ENCODE data around the gene KRT74. TPM values are rescaled to one million over a fixed set of nuclear protein-coding genes. Genes with fewer than 3 reads are reported as not detected.

The KRT74 gene
- total and polyA plus RNA-seq, 9 of the 15 experiments (the other 6 are each of a cell fraction or from before 2014, with no cell fraction given), result not detected

DNA sequence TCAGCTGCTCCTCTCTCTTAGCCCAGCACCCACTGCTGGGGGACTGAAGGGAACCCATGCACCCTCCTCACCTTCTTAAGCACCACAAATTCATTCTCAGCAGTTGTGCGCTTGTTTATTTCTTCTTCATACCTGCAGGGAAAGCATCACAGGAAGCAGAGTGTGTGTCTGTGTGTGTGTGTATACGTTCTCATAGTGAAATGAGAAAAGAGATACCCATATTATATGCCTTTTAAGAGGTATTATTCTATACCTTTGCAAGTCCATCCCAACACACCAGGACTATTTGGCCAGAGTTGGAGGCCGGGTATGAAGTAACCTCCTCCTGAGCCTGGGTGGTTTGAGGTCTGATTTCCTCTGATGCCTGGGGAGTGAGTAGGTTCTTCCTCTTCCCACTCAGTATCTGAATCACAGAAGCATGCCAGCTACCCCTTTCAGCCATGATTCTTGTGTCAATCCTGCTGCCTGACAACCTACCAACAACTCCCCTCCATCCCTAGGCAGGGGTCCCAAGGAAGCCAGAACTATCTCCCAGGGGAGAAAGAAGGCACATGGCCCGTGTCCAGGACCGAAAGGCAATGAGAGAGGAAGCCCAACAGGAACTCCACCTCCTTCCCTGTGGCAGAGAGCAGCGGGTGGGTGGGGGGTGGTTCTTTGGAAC lies 41.7 kb upstream of the KRT74 start:
- in situ Hi-C loops (cut with MboI) (no loop called here), intact Hi-C loops (cut with micrococcal nuclease) (no loop called here)
- TF ChIP-seq ZNF41 (CRISPR knock-in tag; conservative IDR thresholded peaks at IDR 0.05) (no peak), DNMT1 (IDR thresholded peaks at IDR 0.05) (no peak), SMARCB1 (IDR thresholded peaks at IDR 0.05; ENCODE audit: insufficient read length, low read depth) (no peak), PHF8 (IDR thresholded peaks at IDR 0.05; ENCODE audit: borderline replicate concordance, low read length) (no peak), PHTF2 (CRISPR knock-in tag; IDR thresholded peaks at IDR 0.05) (no peak), ZNF140 (CRISPR knock-in tag; IDR thresholded peaks at IDR 0.05) (no peak)
- ChIA-PET POLR2A (no interaction called here), CTCF (ENCODE audit: low intra/inter-chr PET ratio) (interaction anchor here (0.5 kb wide), 1 partner anchor 439 kb away, joined by 6 read pairs; no protein-coding TSS in a partner anchor)
- whole genome bisulfite sequencing (ENCODE audit: insufficient coverage, low coverage, missing lambda C conversion rate), result 19% methylated on average over 6 of the region's 6 CpGs
- no peak overlapping the region for H3K4me2 ChIP-seq (ENCODE audit: insufficient read depth, low read length)
- H3K9me1 ChIP-seq (ENCODE audit: control insufficient read depth, insufficient read depth, low read length), result no peaks in the 10 kb centered on the region
- DNase-seq (ENCODE audit: extremely low read depth in 1 of 4, low spot score in 3 of 4) (no peak), ATAC-seq (no peak), FAIRE-seq (no peak)
- H3K27me3 ChIP-seq (ENCODE audit: control insufficient read depth in 2 of 2, insufficient read depth in 2 of 2, low read length in 2 of 2), result peaks cover 7 to 39% of the 10 kb centered on the region in 2 experiments; a peak in 4 of 5 replicates
- no peak overlapping the region for H3K27ac ChIP-seq (ENCODE audit: extremely low read depth, low read depth, low read length)
- no peak overlapping the region for H3K9ac ChIP-seq (ENCODE audit: insufficient read depth in 1 of 2, low read depth in 2 of 2, low read length in 2 of 2)
- 0 out of 2 replicates have a peak, but pooled peaks cover 2% of the 10 kb centered on the region for H4K20me1 ChIP-seq (replicated peaks; ENCODE audit: control insufficient read depth, insufficient read depth, low read length)
- no peak overlapping the region for H2AFZ ChIP-seq (ENCODE audit: low read depth, low read length)
- H3K9me3 ChIP-seq (replicated peaks; ENCODE audit: control insufficient read depth, insufficient read depth, low read depth, low read length), result no peaks in the 10 kb centered on the region
- no TSS peak for BruUV-seq (replicated peaks)
- no peaks in the 10 kb centered on the region for H3K79me2 ChIP-seq (ENCODE audit: control insufficient read depth, insufficient read depth, low read length)
- no peaks in the 10 kb centered on the region for H3K36me3 ChIP-seq (ENCODE audit: control insufficient read depth, insufficient read depth, low read length)
- H3K4me1 ChIP-seq (replicated peaks in 1 of 2; ENCODE audit: control insufficient read depth in 2 of 2, insufficient read depth in 2 of 2, low read length in 2 of 2), result peaks cover 0 to 4% of the 10 kb centered on the region in 2 experiments; a peak in 3 of 5 replicates
- no peak overlapping the region for H3K4me3 ChIP-seq
